ENCODE results near the gene ZMYND11. TPM values are rescaled to one million over a fixed set of nuclear protein-coding genes. Genes with fewer than 3 reads are reported as not detected.

The ZMYND11 gene
- total and polyA plus RNA-seq, 2 of the 8 experiments (the other 6 are each of a cell fraction or from before 2014, with no cell fraction given), result 7.5 to 26.6 TPM

GRCh38 chr10:137606-138005, 2.4 kb downstream of the ZMYND11 start:
- Histone ChIP-seq H4K20me1 (replicated peaks in 1 of 2; ENCODE audit: control insufficient read depth in 1 of 2, insufficient read depth in 2 of 2, low read length in 2 of 2) (peaks cover 9 to 17% of the 10 kb centered on the region in 2 experiments), H3K4me3 (ENCODE audit: extremely low read depth in 1 of 4, insufficient read depth in 2 of 4, low read depth in 3 of 4, low read length in 4 of 4) (no peak overlapping the region), H3K4ac (replicated peaks; ENCODE audit: insufficient read length, low read depth, low read length) (no peak overlapping the region), H3K4me2 (ENCODE audit: insufficient read depth in 1 of 2, low read depth in 2 of 2, low read length in 2 of 2) (no peak overlapping the region), H4K91ac (replicated peaks; ENCODE audit: insufficient read length, low read length) (no peak overlapping the region), H3K36me3 (ENCODE audit: control insufficient read depth in 2 of 4, insufficient read depth in 4 of 4, low read length in 3 of 4) (no peaks in the 10 kb centered on the region), H2BK12ac (ENCODE audit: low read depth, low read length) (no peak overlapping the region), H3K9me3 (ENCODE audit: insufficient read depth in 2 of 2, low read depth in 1 of 2, low read length in 1 of 2) (no peaks in the 10 kb centered on the region), H2AFZ (ENCODE audit: low read length) (no peak overlapping the region), H3K9ac (replicated peaks in 1 of 4; ENCODE audit: extremely low read depth in 1 of 4, low read depth in 3 of 4, low read length in 3 of 4) (no peak overlapping the region), H3K14ac (ENCODE audit: insufficient read length) (no peak overlapping the region), H3K27ac (ENCODE audit: low read depth, low read length) (no peak overlapping the region), H2AK5ac (ENCODE audit: low read depth, low read length) (no peak overlapping the region), H3K23me2 (ENCODE audit: low read depth, low read length) (peaks cover 12% of the 10 kb centered on the region), H3K79me2 (ENCODE audit: control insufficient read depth in 1 of 2, insufficient read depth in 2 of 2, low read length in 2 of 2) (peaks cover 8 to 64% of the 10 kb centered on the region in 2 experiments), H4K8ac (ENCODE audit: extremely low read depth, insufficient read depth, low read length) (no peak overlapping the region), H3K79me1 (ENCODE audit: low read depth, low read length) (peaks cover 2% of the 10 kb centered on the region; the same call in 1 of the 2 replicates), H3K27me3 (replicated peaks in 1 of 4; ENCODE audit: control insufficient read depth in 3 of 4, extremely low read depth in 1 of 4, insufficient read depth in 3 of 4, low read length in 3 of 4) (peaks cover 0 to 15% (median 7%) of the 10 kb centered on the region in 4 experiments; a peak in 4 of 7 replicates), H4K5ac (ENCODE audit: insufficient read length, low read depth, low read length) (no peak overlapping the region), H2BK5ac (ENCODE audit: low read depth, low read length) (no peak overlapping the region), H3K56ac (replicated peaks; ENCODE audit: insufficient read length, low read depth, low read length) (no peak overlapping the region), H2BK120ac (replicated peaks; ENCODE audit: low read depth, low read length) (no peak overlapping the region), H2BK20ac (ENCODE audit: low read length) (no peak overlapping the region), H3K4me1 (replicated peaks in 1 of 4; ENCODE audit: control insufficient read depth in 3 of 4, insufficient read depth in 4 of 4, low read length in 3 of 4) (peaks cover 0 to 4% (median 3%) of the 10 kb centered on the region in 4 experiments; a peak in 3 of 7 replicates), H3K23ac (ENCODE audit: insufficient read length) (no peak overlapping the region), H2BK15ac (ENCODE audit: low read length) (no peak overlapping the region), H3K18ac (ENCODE audit: extremely low read depth, low read length) (no peak overlapping the region)
- POLR2A ChIA-PET (ENCODE audit: partially characterized antibody), result interaction anchor here (0.7 kb wide), 1 partner anchor 20 kb away, joined by 3 read pairs; no protein-coding TSS in a partner anchor
- FAIRE-seq (no peak), DNase-seq (ENCODE audit: low read depth in 1 of 2, low spot score in 2 of 2) (no peak)
- CTCF ChIA-PET (ENCODE audit: partially characterized antibody), result interaction anchor here (0.6 to 2.2 kb wide), 8 partner anchors 10 to 497 kb away, joined by 3 to 11 read pairs (median 3); no protein-coding TSS in a partner anchor
- TF ChIP-seq EGR1 (IDR thresholded peaks at IDR 0.05; ENCODE audit: borderline replicate concordance, low read depth, low read length) (no peak), POLR2AphosphoS5 (IDR thresholded peaks at IDR 0.05; ENCODE audit: low read depth, low read length) (no peak)
